GM20431 (cell line): ENCODE results near the gene FBRSL1.

ENCODE experiments used
- in situ Hi-C: fragments of 300-500 bp; cut with MseI, MboI; formaldehyde crosslinking; loops from one replicate; pipeline ENCODE4 v1.15.0; 2020; ENCODE audit warnings: low sequenced_read_pairs; ENCODE audit not compliant: unreplicated experiment

Gene FBRSL1

DNA sequence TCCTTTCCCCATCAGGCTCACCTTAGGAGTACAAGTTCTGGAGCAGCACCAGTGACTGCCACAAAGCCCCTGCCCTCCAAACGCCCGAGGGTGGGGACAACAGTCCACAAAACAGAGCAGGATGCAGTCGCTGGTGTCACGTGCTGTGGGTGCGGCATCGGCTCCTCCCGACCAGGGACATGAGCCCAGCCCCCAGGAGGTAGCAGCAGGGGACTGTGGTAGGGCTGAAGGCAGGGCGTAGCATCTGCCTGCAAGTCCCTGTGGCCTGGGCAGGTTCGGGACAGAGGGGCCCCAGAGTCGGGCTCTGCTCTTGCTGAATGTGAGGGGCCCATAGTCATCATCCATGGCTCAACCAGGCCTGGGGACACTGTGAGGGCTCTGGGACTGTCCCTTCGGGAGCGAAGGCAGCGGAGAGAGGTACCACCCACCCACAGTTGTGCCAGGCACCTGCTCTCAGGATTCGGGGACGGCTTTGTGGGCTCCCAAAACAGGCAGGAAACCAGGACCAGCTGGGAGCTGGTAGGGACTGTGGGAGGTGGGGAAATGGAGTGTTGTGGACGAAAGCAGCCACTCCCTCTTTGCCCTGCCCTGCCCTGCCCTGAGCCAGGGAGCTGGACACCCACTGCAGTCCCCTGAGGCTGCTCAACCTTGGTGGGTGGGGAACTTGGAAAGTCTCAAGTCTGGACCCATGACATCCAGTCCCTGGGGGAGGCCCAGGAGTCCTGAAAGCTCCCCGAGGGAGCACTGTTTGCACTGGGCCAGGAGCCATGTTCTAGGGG lies 30.7 kb downstream of the FBRSL1 start:
- in situ Hi-C loops = no loop called here

DNA sequence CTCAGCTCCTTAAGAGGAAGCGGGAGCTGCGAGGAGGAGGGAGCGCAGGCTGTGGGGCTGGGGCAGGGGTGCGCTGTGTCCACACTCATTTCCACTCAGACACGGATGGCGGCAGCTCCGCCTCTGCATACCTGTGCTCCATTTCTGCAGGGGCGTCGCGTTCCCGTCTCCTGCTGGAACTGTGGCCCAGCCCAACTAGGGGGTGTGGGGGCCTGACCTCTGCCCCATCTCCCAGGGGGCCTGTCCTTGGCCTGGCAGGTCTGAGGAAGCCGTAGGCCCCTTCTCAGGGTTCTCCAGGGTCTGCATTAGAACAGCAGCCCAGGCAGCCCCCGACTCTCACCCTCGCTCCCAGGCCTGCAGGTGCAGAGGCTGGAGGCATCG lies 31.2 kb downstream of the FBRSL1 start:
- in situ Hi-C loops = no loop called here

DNA sequence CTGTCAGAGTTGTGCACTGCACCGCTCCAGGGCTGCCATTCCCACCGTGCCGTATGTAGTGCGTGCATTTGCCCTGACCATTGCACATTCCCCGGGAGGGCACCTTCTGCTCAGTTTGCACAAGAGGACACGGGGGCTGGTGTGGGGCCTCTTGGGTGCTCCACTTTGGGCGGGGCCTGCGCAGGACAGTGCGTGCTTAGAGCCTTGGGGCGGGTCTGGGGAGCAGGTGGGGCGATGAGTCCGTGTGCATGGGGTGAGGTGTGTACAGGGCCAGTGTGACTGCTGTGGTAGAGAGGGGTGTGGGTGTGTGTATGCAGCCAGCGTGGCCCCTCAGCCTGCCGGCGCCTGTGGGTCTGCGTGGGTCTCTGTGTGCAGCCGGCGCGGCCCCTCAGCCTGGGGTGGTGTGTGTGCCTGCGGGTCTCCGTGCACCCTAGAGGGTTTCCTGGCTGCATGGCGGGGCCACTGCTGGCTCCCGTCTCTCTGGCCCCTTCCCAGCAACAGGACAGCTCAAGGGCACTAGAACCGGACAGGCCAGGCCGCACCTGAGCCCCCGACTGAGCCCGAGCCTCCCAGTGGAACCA lies 31.9 kb downstream of the FBRSL1 start:
- in situ Hi-C loops = no loop called here

DNA sequence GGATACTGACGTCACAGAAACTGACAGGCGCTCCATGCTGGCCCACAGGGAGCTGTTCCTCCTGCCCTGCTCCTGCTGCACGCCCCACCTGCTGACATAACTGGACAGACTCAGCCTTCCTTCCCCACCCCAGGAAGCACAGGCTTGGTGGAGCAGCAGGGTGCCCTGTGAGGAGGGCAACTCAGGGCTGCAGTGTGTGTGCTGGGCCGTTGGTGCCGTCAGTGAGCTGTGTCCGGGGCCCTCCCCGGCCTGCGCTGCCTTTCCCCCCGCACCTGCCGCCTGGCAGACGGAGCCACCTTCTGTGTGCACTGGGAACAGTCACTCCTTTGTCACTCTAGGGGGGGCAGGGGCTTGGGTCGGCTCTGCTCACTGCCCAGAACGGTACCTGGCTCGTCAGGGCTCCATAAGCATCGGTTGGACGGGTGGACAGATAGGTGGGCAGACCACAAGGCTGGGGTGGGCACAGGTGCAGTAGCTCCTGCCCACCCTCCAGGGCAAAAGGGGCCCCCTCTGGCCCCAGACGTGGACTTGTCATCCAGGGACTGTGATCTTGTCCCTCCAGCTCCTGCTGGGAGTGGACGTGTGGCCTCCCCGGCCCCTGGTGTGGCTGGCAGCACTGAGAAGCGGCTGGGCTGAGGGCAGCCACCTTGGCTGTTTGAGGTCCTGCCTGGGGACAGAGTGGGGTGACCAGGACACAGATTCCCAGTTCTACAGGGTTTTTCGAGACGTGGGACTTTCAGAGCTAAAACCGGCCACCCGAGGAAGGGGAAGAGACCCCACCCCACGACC lies 32.8 kb downstream of the FBRSL1 start:
- in situ Hi-C loops = no loop called here

DNA sequence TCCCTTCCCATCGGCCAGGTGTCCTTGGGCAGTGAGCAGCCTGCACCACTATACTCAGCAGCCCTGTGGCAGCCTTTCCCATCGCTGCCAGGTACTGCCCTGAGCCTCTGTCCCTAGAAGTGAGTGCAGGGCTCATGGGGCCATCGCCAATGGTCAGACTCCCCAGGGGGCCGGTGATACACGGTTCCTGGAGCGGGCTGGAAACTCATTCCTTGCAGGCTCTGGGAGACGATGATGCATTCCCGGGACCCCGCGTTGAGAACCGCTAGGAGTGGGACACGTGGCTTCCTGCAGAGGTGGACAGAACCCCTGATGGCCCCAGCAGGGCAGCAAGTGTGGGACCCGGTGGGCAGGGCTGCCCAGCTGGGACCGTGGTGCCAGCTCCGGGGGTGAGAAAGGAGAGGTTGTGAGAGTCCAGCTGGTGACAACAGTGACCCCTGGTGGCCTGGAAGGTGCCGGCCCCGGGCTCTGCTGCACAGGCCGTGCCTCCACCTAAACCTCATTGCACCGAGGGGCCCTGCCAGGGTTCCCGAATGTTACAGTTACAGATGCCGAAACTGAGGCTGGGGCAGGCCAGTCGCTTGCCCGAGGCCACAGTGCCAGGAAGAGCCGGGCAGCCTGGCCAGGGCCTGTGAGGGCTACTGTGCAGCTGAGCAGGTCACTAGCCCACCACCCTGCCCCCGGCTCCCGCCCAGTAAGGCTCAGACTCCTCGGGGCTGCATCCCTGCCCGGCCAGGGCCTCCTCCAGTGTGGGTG lies 33.8 kb downstream of the FBRSL1 start:
- in situ Hi-C loops = no loop called here

GRCh38 chr12:132524405-132524804 lies 34.5 kb downstream of the FBRSL1 start:
- in situ Hi-C loops = no loop called here

- in situ Hi-C loops = loop anchor here (25.0 kb wide), 1 partner anchor 113 kb away; no protein-coding TSS in a partner anchor
Measured at GRCh38 chr12:132525011-132525832, 35.3 kb downstream of the FBRSL1 start.

DNA sequence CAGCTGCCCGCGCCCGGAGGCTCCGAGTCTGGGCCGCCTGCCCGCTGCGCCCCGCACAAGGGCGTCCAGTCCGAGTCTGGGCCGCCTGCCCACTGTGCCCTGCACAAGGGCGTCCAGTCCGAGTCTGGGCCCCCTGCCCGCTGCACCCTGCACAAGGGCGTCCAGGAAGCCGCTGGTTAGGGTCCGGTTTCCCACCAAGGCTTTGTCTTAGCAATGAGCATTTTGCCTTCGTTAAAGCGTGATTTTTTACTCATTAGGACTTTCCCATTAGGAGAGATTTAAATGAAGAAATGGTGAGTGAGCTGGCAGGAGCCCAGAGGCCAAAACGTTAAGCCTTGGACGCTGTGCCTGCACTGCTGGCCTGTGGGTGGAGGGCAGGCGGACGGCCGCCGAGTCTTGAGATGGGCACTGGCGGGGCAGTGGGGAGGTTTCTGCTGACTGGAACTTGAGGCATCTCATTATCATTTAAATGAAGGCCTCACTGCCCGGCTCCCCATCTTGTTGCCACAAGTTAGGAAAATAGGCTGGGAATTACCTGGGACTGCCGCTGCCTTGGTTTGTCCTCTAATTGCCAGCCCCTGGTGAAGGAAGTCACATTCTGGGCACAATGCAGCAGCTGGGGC lies 36.0 kb downstream of the FBRSL1 start:
- in situ Hi-C loops = loop anchor here (25.0 kb wide), 1 partner anchor 114 kb away; no protein-coding TSS in a partner anchor

DNA sequence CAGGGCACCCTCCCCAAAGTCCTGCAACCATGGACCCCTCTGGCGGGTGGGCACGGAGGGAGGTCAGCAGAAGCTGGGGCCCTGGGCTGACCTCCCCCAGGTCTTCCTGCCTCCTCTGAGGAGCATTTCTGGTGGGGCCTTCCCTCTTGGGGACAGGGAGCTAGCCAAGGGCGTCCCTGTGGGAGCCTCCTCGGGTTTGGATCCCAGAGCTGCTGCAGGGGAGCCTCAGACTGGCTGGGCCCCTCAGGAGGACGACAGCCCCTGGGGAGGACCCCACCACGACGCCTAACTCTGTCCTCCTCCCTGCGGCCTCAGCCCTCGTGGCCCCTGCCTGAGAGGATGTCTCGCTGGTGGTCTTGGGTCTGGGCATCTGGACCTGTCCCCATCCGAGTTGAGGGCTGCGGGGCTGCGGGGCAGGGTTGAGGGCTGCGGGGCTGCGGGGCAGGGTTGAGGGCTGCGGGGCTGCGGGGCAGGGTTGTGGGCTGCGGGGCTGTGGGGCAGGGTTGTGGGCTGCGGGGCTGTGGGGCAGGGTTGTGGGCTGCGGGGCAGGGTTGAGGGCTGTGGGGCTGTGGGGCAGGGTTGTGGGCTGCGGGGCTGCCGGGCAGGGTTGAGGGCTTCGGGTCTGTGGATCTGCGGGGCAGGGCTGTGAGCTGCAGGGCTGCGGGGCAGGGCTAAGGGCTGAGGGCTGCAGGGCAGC lies 37.4 kb downstream of the FBRSL1 start:
- in situ Hi-C loops = loop anchor here (25.0 kb wide), 1 partner anchor 115 kb away; no protein-coding TSS in a partner anchor

DNA sequence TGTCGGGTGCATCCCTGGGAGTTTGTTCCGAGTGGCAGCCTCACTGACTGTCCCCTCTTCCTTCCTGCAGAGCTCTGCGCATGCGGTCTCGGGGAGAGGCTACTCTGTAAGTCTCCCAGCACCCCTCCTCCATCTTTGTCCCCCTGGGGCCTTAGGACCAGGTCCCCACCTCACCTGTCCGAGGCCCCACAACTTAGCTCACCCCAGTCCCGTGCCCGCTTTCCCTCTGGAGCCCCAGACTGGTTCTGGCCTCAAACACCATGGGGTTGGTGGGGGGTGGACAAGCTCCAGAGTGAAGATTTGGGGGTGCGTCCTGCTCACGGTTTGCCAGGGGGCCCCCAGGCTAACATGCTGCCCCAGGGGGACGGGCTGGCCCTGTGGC lies 37.9 kb downstream of the FBRSL1 start:
- in situ Hi-C loops = loop anchor here (25.0 kb wide), 1 partner anchor 116 kb away; no protein-coding TSS in a partner anchor

- in situ Hi-C loops = loop anchor here (25.0 kb wide), 1 partner anchor 116 kb away; no protein-coding TSS in a partner anchor
Measured at GRCh38 chr12:132528564-132529106, 38.7 kb downstream of the FBRSL1 start.

- in situ Hi-C loops = loop anchor here (25.0 kb wide), 1 partner anchor 117 kb away; no protein-coding TSS in a partner anchor
Measured at GRCh38 chr12:132529156-132529839, 39.3 kb downstream of the FBRSL1 start.

- in situ Hi-C loops = loop anchor here (25.0 kb wide), 1 partner anchor 118 kb away; no protein-coding TSS in a partner anchor
Measured at GRCh38 chr12:132529906-132530305, 40.0 kb downstream of the FBRSL1 start.

DNA sequence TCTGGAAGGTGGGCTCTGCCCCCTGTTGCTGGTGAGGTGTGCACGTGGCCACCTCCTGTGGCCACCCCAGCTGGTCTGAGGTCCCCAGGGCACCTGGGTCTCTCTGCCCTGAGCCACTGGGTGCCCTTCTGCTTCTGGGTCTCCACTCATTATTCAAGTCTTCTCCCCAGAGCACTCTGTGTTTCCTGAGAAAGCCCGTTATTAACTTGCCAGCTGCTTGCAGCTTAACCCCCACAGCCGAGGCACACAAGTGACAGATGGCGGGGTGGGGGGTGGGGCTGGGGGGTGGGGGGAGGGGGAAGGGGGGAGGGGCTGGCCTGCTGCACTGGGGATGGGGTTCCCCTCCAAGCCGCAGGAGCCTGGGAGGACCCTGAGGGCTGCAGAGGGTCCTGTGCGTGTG lies 40.5 kb downstream of the FBRSL1 start:
- in situ Hi-C loops = loop anchor here (25.0 kb wide), 1 partner anchor 118 kb away; no protein-coding TSS in a partner anchor

- in situ Hi-C loops = loop anchor here (25.0 kb wide), 1 partner anchor 119 kb away; no protein-coding TSS in a partner anchor
Measured at GRCh38 chr12:132530851-132531250, 40.9 kb downstream of the FBRSL1 start.

- in situ Hi-C loops = loop anchor here (25.0 kb wide), 1 partner anchor 121 kb away; no protein-coding TSS in a partner anchor
Measured at GRCh38 chr12:132532711-132533583, 43.0 kb downstream of the FBRSL1 start.
